GM20000 (cell line): ENCODE measurements around the gene BBC3.

ENCODE experiments used
- DNase-seq: peaks from one replicate; pipeline ENCODE4 v3.0.0; 2012; ENCODE audit warnings: low spot score
- CTCF ChIP-seq: IDR thresholded peaks from 2 replicates; pipeline ENCODE4 v1.5.1; 2012; ENCODE audit warnings: mild to moderate bottlenecking, control low read depth; ENCODE audit errors: extremely low read depth, missing control alignments

BBC3 gene

GRCh38 chr19:47232422-47233211 is 1.6 kb upstream of the BBC3 start:
- no peak for DNase-seq
- TF ChIP-seq CTCF, result no peak

- peak; percentile 93 for DNase-seq
- no peak for TF ChIP-seq CTCF
Measured at GRCh38 chr19:47231215-47232054, 436 bp upstream of the BBC3 start.

- DNase-seq, result peak; percentile 88
- TF ChIP-seq CTCF, result peak; percentile 77
Measured at GRCh38 chr19:47230054-47230920, 712 bp downstream of the BBC3 start.

- DNase-seq, result no peak
- no peak for TF ChIP-seq CTCF
Measured at GRCh38 chr19:47229676-47230053, 1.3 kb downstream of the BBC3 start.

- no peak for TF ChIP-seq CTCF
- DNase-seq, result no peak
Measured at GRCh38 chr19:47228937-47229675, 1.9 kb downstream of the BBC3 start.

GRCh38 chr19:47228168-47228936 is 2.6 kb downstream of the BBC3 start:
- no peak for TF ChIP-seq CTCF
- DNase-seq, result peak; percentile 72
